ENCODE results near the gene ABCA5.

GRCh38 chr17:69236464-69236863, 90.5 kb downstream of the ABCA5 start:
- TF ChIP-seq CTCF (IDR thresholded peaks at IDR 0.05) = no peak
- no peak for TF ChIP-seq EZH2 (IDR thresholded peaks at IDR 0.05; ENCODE audit: borderline replicate concordance, insufficient read depth, low read depth, low read length, poor library complexity, severe bottlenecking)
